ENCODE results near the gene IL17RA. TPM values are rescaled to one million over a fixed set of nuclear protein-coding genes. Genes with fewer than 3 reads are reported as not detected.

Gene IL17RA
- total RNA-seq, 6 donors from 2014 or later = 22.6 to 58.9 (median 35.9) TPM

DNA sequence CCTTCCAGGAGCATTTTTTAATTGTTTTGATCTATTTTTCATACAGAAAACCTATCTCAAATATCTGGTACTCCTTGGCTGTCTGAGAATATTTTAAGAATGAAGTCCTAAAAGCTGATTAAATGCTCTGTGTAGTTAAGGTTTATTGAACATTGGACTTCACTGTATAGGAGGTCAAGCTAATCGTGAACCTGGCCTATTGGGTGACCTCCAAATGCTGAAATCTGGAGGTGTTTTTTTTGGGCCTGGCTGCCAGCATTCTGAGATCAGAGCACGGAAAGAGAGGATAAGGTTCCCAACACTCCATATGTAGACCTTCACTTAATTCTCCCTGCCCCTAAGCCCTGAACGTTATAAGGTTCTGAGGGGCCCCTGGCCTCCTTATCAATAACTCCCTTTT is 8.3 kb downstream of the IL17RA start:
- Histone ChIP-seq H3K27me3 (no peaks in the 10 kb centered on the region), H3K9me3 (no peaks in the 10 kb centered on the region), H3K4me1 (peaks cover 2 to 22% (median 10%) of the 10 kb centered on the region in 4 donors), H3K36me3 (peaks cover 3 to 11% (median 6%) of the 10 kb centered on the region in 4 donors), H3K27ac (no peak overlapping the region), H3K4me3 (no peak overlapping the region)
- ATAC-seq (ENCODE audit: low FRiP score in 2 of 2) = no peak
- 87 to 93% methylated on average over 3 of the region's 3 CpGs for WGBS, 2 donors
- DNase-seq = no peak
- TF ChIP-seq EP300 (IDR thresholded peaks at IDR 0.05) = no peak
- no peak for TF ChIP-seq POLR2A (IDR thresholded peaks at IDR 0.05)
- TF ChIP-seq, protein P1, sequence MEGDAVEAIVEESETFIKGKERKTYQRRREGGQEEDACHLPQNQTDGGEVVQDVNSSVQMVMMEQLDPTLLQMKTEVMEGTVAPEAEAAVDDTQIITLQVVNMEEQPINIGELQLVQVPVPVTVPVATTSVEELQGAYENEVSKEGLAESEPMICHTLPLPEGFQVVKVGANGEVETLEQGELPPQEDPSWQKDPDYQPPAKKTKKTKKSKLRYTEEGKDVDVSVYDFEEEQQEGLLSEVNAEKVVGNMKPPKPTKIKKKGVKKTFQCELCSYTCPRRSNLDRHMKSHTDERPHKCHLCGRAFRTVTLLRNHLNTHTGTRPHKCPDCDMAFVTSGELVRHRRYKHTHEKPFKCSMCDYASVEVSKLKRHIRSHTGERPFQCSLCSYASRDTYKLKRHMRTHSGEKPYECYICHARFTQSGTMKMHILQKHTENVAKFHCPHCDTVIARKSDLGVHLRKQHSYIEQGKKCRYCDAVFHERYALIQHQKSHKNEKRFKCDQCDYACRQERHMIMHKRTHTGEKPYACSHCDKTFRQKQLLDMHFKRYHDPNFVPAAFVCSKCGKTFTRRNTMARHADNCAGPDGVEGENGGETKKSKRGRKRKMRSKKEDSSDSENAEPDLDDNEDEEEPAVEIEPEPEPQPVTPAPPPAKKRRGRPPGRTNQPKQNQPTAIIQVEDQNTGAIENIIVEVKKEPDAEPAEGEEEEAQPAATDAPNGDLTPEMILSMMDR (IDR thresholded peaks at IDR 0.05) = no peak
- TF ChIP-seq POLR2AphosphoS5 (IDR thresholded peaks at IDR 0.05) = no peak

DNA sequence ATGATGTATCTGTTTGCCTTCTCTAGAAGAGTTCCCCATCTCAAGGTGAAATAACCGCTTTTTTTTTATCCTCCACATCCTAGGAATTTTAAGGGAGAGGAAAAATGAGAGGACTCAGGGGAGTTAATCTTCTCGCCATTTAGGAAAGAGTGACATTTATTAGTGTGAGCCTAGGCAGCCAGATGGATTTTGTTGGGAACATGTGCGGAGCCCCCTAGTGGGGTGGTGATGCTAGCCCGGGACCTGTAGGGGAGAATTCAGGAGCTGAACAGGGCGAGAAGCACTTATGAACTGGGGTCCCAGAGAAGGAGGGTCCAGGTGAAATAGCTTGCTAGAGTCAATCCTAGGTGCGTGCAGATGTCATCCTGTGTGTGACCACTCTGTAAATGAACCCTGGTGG is 10.7 kb downstream of the IL17RA start:
- Histone ChIP-seq H3K36me3 (peaks cover 14 to 35% (median 29%) of the 10 kb centered on the region in 4 donors), H3K4me3 (no peak overlapping the region), H3K27me3 (no peaks in the 10 kb centered on the region), H3K9me3 (no peaks in the 10 kb centered on the region), H3K4me1 (peaks cover 2 to 30% (median 18%) of the 10 kb centered on the region in 4 donors), H3K27ac (peak overlapping the region in 1 of 4 donors; percentile 37)
- 82 to 93% methylated on average over 6 of the region's 6 CpGs for WGBS, 2 donors
- DNase-seq = no peak
- no peak for ATAC-seq (ENCODE audit: low FRiP score in 2 of 2)
- TF ChIP-seq EP300 (IDR thresholded peaks at IDR 0.05) = no peak
- TF ChIP-seq, protein P1 (IDR thresholded peaks at IDR 0.05) = peak in 1 of 6 experiments; percentile 7

- peaks cover 16 to 40% (median 34%) of the 10 kb centered on the region in 4 donors for H3K36me3 ChIP-seq
- H3K27ac ChIP-seq = peak overlapping the region in 1 of 4 donors; percentile 37
- TF ChIP-seq, protein P1 (IDR thresholded peaks at IDR 0.05) = no peak
- TF ChIP-seq POLR2AphosphoS5 (IDR thresholded peaks at IDR 0.05) (no peak), POLR2A (IDR thresholded peaks at IDR 0.05) (no peak), EP300 (IDR thresholded peaks at IDR 0.05) (no peak)
- WGBS, 2 donors = 91 to 96% methylated on average over 6 to 7 of the region's 7 CpGs
- H3K27me3 ChIP-seq = no peaks in the 10 kb centered on the region
- peaks cover 2 to 26% (median 18%) of the 10 kb centered on the region in 4 donors for H3K4me1 ChIP-seq
- H3K9me3 ChIP-seq = no peaks in the 10 kb centered on the region
- H3K4me3 ChIP-seq = no peak overlapping the region
- DNase-seq (no peak), ATAC-seq (ENCODE audit: low FRiP score in 2 of 2) (no peak)
Measured at GRCh38 chr22:17096071-17096470, 11.3 kb downstream of the IL17RA start.

DNA sequence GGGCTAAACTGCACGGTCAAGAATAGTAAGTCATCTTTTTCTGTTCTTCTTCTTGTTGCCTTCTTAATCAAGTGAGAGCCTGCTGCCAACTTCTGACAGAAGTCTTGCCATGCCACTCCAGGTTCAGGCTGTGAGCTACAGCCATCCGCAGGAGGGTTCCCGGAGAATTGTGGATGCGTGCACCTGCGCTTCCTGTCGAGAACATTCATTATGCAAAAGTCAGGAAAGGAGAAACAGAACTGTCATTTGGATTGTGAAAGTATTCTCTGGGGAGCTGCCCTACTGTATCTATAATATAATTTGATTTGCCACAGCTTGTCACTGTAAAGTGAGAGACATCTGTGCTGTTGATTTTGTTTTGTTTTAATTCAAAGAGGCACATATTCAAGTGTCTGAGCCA is 12.3 kb downstream of the IL17RA start:
- H3K36me3 ChIP-seq = peaks cover 22 to 50% (median 44%) of the 10 kb centered on the region in 4 donors
- peaks cover 8 to 30% (median 17%) of the 10 kb centered on the region in 4 donors for H3K4me1 ChIP-seq
- 72 to 91% methylated on average over 6 of the region's 6 CpGs for WGBS, 2 donors
- ATAC-seq (ENCODE audit: low FRiP score in 2 of 2) (no peak), DNase-seq (no peak)
- no peak for TF ChIP-seq EP300 (IDR thresholded peaks at IDR 0.05)
- no peak for TF ChIP-seq POLR2AphosphoS5 (IDR thresholded peaks at IDR 0.05)
- TF ChIP-seq POLR2A (IDR thresholded peaks at IDR 0.05) = no peak
- TF ChIP-seq, protein P1 (IDR thresholded peaks at IDR 0.05) = no peak
- H3K27me3 ChIP-seq = no peaks in the 10 kb centered on the region
- H3K27ac ChIP-seq = peak overlapping the region in 3 of 4 donors; percentile 0 to 64 (median 6)
- H3K9me3 ChIP-seq = no peaks in the 10 kb centered on the region
- H3K4me3 ChIP-seq = no peak overlapping the region

DNA sequence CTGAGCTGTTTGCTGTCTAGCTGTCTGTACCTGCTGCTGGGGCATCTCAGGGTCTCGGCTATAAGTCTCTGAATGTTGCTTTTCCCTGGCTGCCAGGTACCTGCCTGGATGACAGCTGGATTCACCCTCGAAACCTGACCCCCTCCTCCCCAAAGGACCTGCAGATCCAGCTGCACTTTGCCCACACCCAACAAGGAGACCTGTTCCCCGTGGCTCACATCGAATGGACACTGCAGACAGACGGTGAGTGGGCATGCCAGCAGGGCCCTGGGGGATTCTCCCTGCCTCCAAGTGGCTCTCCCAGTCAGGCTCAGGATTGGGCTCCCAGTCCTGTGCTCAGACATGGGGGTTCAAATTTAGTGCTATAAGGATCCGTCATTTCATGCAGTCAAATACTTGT is 12.9 kb downstream of the IL17RA start:
- H3K9me3 ChIP-seq = no peaks in the 10 kb centered on the region
- H3K4me1 ChIP-seq = peaks cover 8 to 30% (median 17%) of the 10 kb centered on the region in 4 donors
- TF ChIP-seq, protein P1 (IDR thresholded peaks at IDR 0.05) = no peak
- no peak for TF ChIP-seq POLR2AphosphoS5 (IDR thresholded peaks at IDR 0.05)
- TF ChIP-seq POLR2A (IDR thresholded peaks at IDR 0.05) = no peak
- TF ChIP-seq EP300 (IDR thresholded peaks at IDR 0.05) = no peak
- H3K4me3 ChIP-seq = no peak overlapping the region
- peak overlapping the region; percentile 8 to 71 (median 56) for H3K27ac ChIP-seq
- DNase-seq = peak in 1 of 2 donors; percentile 17
- 91 to 95% methylated on average over 2 to 6 of the region's 6 CpGs for WGBS, 2 donors
- H3K27me3 ChIP-seq = no peaks in the 10 kb centered on the region
- H3K36me3 ChIP-seq = peaks cover 26 to 57% (median 50%) of the 10 kb centered on the region in 4 donors
- no peak for ATAC-seq (ENCODE audit: low FRiP score in 2 of 2)

Measured in upper lobe of left lung (tissue), 6 donors.